ENCODE data around the gene SMTN. TPM values are rescaled to one million over a fixed set of nuclear protein-coding genes. Genes with fewer than 3 reads are reported as not detected.

SMTN gene
- total RNA-seq, 3 donors from 2014 or later (not counting 1 experiment from before 2014, with no cell fraction given): 2.1 to 4.3 (median 3.6) TPM

DNA sequence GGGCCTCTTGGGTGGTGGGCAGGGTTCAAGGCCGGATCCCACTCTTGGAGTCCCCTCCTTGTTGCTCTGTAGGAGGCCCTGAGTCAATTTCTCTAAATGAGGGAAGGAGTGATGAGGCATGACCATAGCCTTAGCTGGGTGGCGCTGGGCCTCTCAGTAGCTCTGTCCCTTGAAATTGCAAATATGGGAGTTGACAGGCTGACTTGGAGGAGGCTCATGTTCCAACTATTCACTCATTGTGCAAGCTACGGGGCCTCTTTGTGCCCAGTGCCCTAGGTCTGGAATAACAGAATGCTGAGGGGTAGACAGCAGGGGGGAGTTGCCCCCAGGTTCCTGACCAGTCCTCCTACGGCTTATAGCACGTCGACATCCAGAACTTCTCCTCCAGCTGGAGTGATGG, 18.3 kb downstream of the SMTN start:
- Mint-ChIP-seq H3K27me3 (ENCODE audit: low read depth in 2 of 2) (no peaks in the 10 kb centered on the region), H3K36me3 (no peaks in the 10 kb centered on the region), H3K27ac (no peak overlapping the region), H3K4me1 (peaks cover 0 to 4% of the 10 kb centered on the region in 2 donors), H3K9me3 (no peaks in the 10 kb centered on the region), H3K4me3 (no peak overlapping the region)
- Histone ChIP-seq H3K27me3 (ENCODE audit: control insufficient read depth, insufficient read depth, low read length) (no peaks in the 10 kb centered on the region), H3K9me3 (ENCODE audit: control insufficient read depth, insufficient read depth, low read length) (no peaks in the 10 kb centered on the region), H3K36me3 (ENCODE audit: control insufficient read depth, insufficient read depth, low read length) (no peaks in the 10 kb centered on the region), H3K4me1 (ENCODE audit: control insufficient read depth, insufficient read depth, low read length) (no peaks in the 10 kb centered on the region), H3K4me3 (ENCODE audit: low read length) (no peak overlapping the region), H3K27ac (ENCODE audit: low read length) (no peak overlapping the region)
- no peak for TF ChIP-seq CTCF (IDR thresholded peaks at IDR 0.05)
- 97% methylated on average over 6 of the region's 6 CpGs for WGBS (ENCODE audit: insufficient coverage)
- intact Hi-C loops (cut with micrococcal nuclease): no loop called here
- no peak for DNase-seq
- no peak for ATAC-seq

DNA sequence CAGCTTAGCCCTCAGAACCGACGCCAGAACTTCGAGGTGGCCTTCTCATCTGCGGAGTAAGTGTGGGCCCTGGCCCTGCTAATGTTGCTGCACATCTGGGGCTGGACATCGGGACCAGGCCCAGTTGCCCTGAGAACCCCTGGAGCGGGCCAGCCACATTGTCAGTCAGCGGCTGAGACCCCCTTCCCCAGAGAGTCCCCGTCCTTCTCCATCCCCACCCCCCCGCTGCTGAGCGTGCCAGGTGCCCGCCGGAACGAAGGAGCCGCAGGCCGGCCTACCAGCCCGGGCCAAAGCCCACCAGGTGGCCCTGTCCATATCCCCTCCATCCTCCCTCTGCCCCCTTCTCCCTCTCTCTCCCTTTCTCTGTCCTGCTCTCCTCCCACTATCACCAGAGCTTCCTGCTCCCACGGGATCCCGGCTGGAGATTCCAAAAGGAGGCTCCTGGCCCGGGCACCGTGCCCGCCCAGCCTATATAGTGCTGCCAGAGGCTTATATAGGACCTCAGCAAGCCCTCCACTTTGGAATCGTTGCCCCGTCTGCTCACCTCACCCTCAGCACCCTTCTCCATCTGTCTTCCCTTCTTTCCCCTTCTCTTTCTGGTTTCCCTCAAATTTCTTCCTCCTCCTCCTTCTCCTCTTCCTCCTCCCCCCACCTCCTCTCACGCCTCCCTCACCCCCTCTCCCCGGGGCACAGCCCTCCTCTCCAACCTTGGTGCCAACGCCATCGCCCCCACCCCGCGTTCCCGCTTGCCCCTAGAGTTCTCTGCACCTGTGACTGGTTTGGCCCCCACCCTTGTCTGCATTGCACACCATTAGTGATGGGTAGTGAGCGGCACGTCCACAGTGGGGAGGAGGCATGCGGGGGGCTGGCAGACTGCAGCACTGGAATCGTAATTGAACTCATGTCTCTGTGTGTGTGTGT, 19.0 kb downstream of the SMTN start:
- Mint-ChIP-seq H3K4me1 (peaks cover 0 to 4% of the 10 kb centered on the region in 2 donors), H3K27ac (no peak overlapping the region), H3K36me3 (no peaks in the 10 kb centered on the region), H3K27me3 (ENCODE audit: low read depth in 2 of 2) (no peaks in the 10 kb centered on the region), H3K9me3 (no peaks in the 10 kb centered on the region), H3K4me3 (no peak overlapping the region)
- DNase-seq (no peak), ATAC-seq (no peak)
- Histone ChIP-seq H3K27ac (ENCODE audit: low read length) (no peak overlapping the region), H3K9me3 (ENCODE audit: control insufficient read depth, insufficient read depth, low read length) (no peaks in the 10 kb centered on the region), H3K36me3 (ENCODE audit: control insufficient read depth, insufficient read depth, low read length) (no peaks in the 10 kb centered on the region), H3K4me1 (ENCODE audit: control insufficient read depth, insufficient read depth, low read length) (no peaks in the 10 kb centered on the region), H3K4me3 (ENCODE audit: low read length) (no peak overlapping the region), H3K27me3 (ENCODE audit: control insufficient read depth, insufficient read depth, low read length) (no peaks in the 10 kb centered on the region)
- WGBS (ENCODE audit: insufficient coverage): 96% methylated on average over 32 of the region's 34 CpGs
- TF ChIP-seq CTCF (IDR thresholded peaks at IDR 0.05): no peak
- intact Hi-C loops (cut with micrococcal nuclease): no loop called here

- Histone ChIP-seq H3K27ac (ENCODE audit: low read length) (no peak overlapping the region), H3K36me3 (ENCODE audit: control insufficient read depth, insufficient read depth, low read length) (no peaks in the 10 kb centered on the region), H3K4me3 (ENCODE audit: low read length) (no peak overlapping the region), H3K4me1 (ENCODE audit: control insufficient read depth, insufficient read depth, low read length) (no peaks in the 10 kb centered on the region), H3K27me3 (ENCODE audit: control insufficient read depth, insufficient read depth, low read length) (no peaks in the 10 kb centered on the region), H3K9me3 (ENCODE audit: control insufficient read depth, insufficient read depth, low read length) (no peaks in the 10 kb centered on the region)
- WGBS (ENCODE audit: insufficient coverage): 95% methylated on average over 16 of the region's 18 CpGs
- Mint-ChIP-seq H3K9me3 (no peaks in the 10 kb centered on the region), H3K4me1 (peaks cover 0 to under 1% of the 10 kb centered on the region in 2 donors), H3K36me3 (no peaks in the 10 kb centered on the region), H3K27ac (peak overlapping the region in 1 of 2 donors; percentile 64), H3K27me3 (ENCODE audit: low read depth in 2 of 2) (no peaks in the 10 kb centered on the region), H3K4me3 (no peak overlapping the region)
- no peak for ATAC-seq
- DNase-seq: no peak
- intact Hi-C loops (cut with micrococcal nuclease): no loop called here
- TF ChIP-seq CTCF (IDR thresholded peaks at IDR 0.05): no peak
These were observed 19.8 kb downstream of the SMTN start for GRCh38 chr22:31100762-31101525.

Data from natural killer cell (primary cell).